BE2C (cell line): ENCODE data around the gene FIZ1.

ENCODE experiments used
- DNase-seq: peaks from one replicate; pipeline ENCODE4 v3.0.0-alpha.2; 2020
- H3K27me3 ChIP-seq: fragments of 250-450 bp; sonication (Bioruptor Pico); 2 replicates; pipeline ENCODE4 v1.5.1; 2020; ENCODE audit warnings: mild to moderate bottlenecking
- H3K36me3 ChIP-seq: fragments of 250-450 bp; sonication (Bioruptor Pico); 2 replicates; pipeline ENCODE4 v1.5.1; 2020; ENCODE audit warnings: mild to moderate bottlenecking
- H3K4me1 ChIP-seq: fragments of 250-450 bp; sonication (Bioruptor Pico); 2 replicates; pipeline ENCODE4 v1.5.1; 2020
- H3K4me3 ChIP-seq: 2 replicates; pipeline ENCODE4 v1.5.1; 2011; ENCODE audit warnings: low read depth, low read length
- H3K9me3 ChIP-seq: fragments of 250-450 bp; sonication (Bioruptor Pico); 2 replicates; pipeline ENCODE4 v1.5.1; 2020
- TF ChIP-seq, protein P1 (sequence below): IDR thresholded peaks from 2 replicates; pipeline ENCODE4 v1.5.1; 2012; ENCODE audit warnings: mild to moderate bottlenecking, low read depth, low read length

FIZ1 gene

DNA sequence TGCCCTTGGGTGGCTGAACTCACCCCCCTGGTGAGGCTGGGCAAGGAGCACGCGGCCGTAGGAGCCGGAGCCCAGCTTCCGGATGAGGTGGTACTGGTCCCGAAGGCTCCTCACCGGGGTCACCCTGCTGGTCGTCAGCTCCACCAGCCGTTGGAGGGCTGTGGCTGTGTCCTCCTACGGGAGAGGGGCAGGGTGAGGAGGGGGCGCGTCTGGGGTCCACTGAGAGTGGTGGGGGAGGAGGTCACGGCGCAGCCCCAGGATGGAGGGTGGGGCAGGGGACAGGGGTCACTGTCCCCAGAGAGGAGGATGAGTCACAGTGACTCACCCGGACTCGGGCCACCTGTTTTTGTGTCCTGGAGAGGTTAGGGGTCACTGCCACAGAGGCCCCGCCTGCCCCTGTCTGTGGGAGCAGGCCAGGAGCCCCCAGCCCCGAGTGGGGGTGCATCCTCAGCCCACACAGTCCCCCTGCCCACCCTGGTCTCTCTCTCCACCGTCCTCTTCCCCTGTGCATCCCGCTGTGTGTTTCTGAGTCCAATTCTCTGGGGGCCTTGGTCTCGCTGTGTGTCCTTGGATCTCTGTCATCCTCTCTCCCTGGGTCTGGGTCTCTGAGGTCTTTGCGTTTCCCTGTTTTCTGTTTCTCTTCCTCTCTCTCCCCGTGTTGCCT lies 54.4 kb downstream of the FIZ1 start:
- Histone ChIP-seq H3K9me3 (no peaks in the 10 kb centered on the region), H3K27me3 (no peaks in the 10 kb centered on the region), H3K4me3 (no peak overlapping the region), H3K36me3 (no peaks in the 10 kb centered on the region), H3K4me1 (no peaks in the 10 kb centered on the region; the same call in 1 of the 2 replicates)
- no peak for DNase-seq
- TF ChIP-seq, protein P1, sequence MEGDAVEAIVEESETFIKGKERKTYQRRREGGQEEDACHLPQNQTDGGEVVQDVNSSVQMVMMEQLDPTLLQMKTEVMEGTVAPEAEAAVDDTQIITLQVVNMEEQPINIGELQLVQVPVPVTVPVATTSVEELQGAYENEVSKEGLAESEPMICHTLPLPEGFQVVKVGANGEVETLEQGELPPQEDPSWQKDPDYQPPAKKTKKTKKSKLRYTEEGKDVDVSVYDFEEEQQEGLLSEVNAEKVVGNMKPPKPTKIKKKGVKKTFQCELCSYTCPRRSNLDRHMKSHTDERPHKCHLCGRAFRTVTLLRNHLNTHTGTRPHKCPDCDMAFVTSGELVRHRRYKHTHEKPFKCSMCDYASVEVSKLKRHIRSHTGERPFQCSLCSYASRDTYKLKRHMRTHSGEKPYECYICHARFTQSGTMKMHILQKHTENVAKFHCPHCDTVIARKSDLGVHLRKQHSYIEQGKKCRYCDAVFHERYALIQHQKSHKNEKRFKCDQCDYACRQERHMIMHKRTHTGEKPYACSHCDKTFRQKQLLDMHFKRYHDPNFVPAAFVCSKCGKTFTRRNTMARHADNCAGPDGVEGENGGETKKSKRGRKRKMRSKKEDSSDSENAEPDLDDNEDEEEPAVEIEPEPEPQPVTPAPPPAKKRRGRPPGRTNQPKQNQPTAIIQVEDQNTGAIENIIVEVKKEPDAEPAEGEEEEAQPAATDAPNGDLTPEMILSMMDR: no peak

DNA sequence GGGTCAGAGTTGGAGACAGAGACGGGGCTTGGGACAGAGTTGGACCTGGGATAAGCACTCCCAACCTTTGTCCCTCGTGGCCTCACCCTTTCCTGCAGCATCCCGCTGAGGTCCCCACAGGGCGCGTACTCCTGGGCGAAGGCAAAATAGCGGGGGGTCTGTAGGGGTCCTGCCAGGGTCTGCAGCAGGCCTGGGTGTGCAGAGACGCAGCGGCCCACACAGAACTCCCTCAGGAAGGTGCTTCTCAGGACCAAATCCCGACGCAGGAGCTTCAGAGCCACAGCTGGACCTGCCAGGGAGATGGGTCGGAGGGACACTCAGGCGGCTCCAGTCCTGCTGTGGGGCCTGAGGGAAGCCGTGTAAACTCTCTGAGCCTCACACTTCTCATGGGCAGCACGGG lies 55.3 kb downstream of the FIZ1 start:
- TF ChIP-seq, protein P1: no peak
- no peak for DNase-seq
- Histone ChIP-seq H3K9me3 (no peaks in the 10 kb centered on the region), H3K27me3 (no peaks in the 10 kb centered on the region), H3K36me3 (no peaks in the 10 kb centered on the region), H3K4me3 (no peak overlapping the region), H3K4me1 (no peaks in the 10 kb centered on the region; the same call in 1 of the 2 replicates)

DNA sequence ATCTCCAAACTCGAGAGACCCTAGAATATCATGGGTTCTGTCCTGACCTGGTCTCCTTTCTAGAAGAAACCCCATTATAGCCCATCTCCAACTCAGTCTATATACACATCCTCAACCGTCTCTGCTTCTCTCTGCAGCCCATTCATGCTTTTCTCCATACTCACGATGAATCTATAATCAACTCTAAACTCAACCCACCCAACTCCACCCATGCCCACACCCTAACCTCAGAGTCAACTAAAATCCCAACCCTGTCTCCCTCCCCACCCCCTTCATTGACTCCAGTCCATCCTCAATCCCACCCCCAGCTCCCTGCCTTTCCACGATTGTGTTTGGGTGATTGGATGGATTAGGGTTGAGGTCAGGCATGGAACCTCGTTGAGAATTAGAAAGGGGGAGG lies 55.8 kb downstream of the FIZ1 start:
- TF ChIP-seq, protein P1: no peak
- H3K4me3 ChIP-seq: no peak overlapping the region
- H3K4me1 ChIP-seq: no peaks in the 10 kb centered on the region; the same call in 1 of the 2 replicates
- DNase-seq: no peak
- no peaks in the 10 kb centered on the region for H3K9me3 ChIP-seq
- H3K27me3 ChIP-seq: no peaks in the 10 kb centered on the region
- no peaks in the 10 kb centered on the region for H3K36me3 ChIP-seq

DNA sequence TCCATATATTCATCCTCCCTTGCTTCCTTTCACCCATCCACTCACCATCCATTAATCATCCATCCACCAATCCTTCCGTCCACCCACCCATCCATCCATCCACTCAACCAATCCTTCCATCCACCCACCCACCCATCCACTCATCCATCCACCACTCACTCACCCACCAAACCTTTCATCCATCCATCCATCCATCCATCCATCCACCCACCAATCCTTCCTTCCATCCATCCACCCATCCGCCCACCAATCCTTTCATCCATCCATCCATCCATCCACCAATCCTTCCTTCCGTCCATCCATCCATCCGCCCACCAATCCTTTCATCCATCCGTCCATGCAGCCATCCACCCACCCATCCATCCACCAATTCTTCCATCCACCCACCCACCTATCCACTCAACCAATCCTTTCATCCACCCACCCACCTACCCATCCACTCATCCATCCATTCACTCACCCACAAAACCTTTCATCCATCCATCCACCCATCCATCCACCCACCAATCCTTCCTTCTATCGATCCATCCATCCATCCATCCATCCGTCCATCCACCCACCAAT lies 56.9 kb downstream of the FIZ1 start:
- no peak for DNase-seq
- H3K9me3 ChIP-seq: no peaks in the 10 kb centered on the region
- no peak overlapping the region for H3K4me3 ChIP-seq
- H3K36me3 ChIP-seq: no peaks in the 10 kb centered on the region
- H3K27me3 ChIP-seq: no peaks in the 10 kb centered on the region
- TF ChIP-seq, protein P1: no peak
- no peaks in the 10 kb centered on the region; the same call in 1 of the 2 replicates for H3K4me1 ChIP-seq
